Uterus (tissue), 4 donors: ENCODE data around the gene BIRC5. TPM values are rescaled to one million over a fixed set of nuclear protein-coding genes. Genes with fewer than 3 reads are reported as not detected.

Experiments used
- DNase-seq, 2 donors: peaks; one replicate each; pipeline ENCODE4 v3.0.0-alpha.2; 2019 to 2020
- H3K27ac ChIP-seq, 2 donors: fragments of 200-600 bp; sonication (generic); 1 replicate in 1 of 2; 2 replicates in 1 of 2; pipeline ENCODE4 v1.5.1; 2016 to 2018
- H3K27me3 ChIP-seq, 2 donors: fragments of 200-600 bp; sonication (generic); one replicate each; pipeline ENCODE4 v1.5.1; 2018 to 2019; ENCODE audit warnings: control low read depth in 1 of 2
- H3K36me3 ChIP-seq, 2 donors: fragments of 200-600 bp; sonication (generic); one replicate each; pipeline ENCODE4 v1.5.1; 2019; ENCODE audit warnings: control low read depth in 1 of 2
- H3K4me1 ChIP-seq, 2 donors: fragments of 200-600 bp; sonication (generic); one replicate each; pipeline ENCODE4 v1.5.1; 2018 to 2019; ENCODE audit warnings: control low read depth in 1 of 2
- H3K4me3 ChIP-seq, 2 donors: fragments of 200-600 bp; sonication (generic); 1 replicate in 1 of 2; 2 replicates in 1 of 2; pipeline ENCODE4 v1.5.1; 2018 to 2019; ENCODE audit warnings: mild to moderate bottlenecking in 1 of 2
- H3K9me3 ChIP-seq, 2 donors: fragments of 200-600 bp; sonication (generic); one replicate each; pipeline ENCODE4 v1.5.1; 2019; ENCODE audit warnings: control low read depth in 1 of 2
- CTCF ChIP-seq, 4 experiments: fragments of 200-600 bp in 2 of 4; fragments of 450-650 bp in 2 of 4; sonication (generic) in 2 of 4; IDR thresholded peaks; one replicate each; pipeline ENCODE4 v1.5.1; 2016 to 2019; ENCODE audit warnings: antibody characterized with exemption in 4 of 4, mild to moderate bottlenecking in 2 of 4, moderate library complexity in 1 of 4
- POLR2A ChIP-seq, 2 donors: fragments of 450-650 bp; IDR thresholded peaks; one replicate each; pipeline ENCODE4 v1.6.1; 2016; ENCODE audit warnings: antibody characterized with exemption in 2 of 2, mild to moderate bottlenecking in 1 of 2, moderate library complexity in 1 of 2
- intact Hi-C: fragments of 100-400 bp; cut with DNase I; formaldehyde crosslinking; loops from one replicate; pipeline ENCODE4 v1.15.1; 2023; ENCODE audit warnings: low total_unique reads
- total RNA-seq, 4 donors: library from RNA; depleted of rRNA in 3 of 4; stranded (reverse); fragments of >200 nt in 3 of 4; gene quantifications; one replicate each; pipeline versions ENCODE4 v1.1.0 to v1.2.4, GENCODE V29; 2014 to 2023
- donor health status: DM: yes; HTN: yes; CAD: no.

The BIRC5 gene
- total RNA-seq, 4 donors from 2014 or later, result 26.3 to 29.7 TPM; not detected in 2

GRCh38 chr17:78228176-78228575 lies 14.1 kb downstream of the BIRC5 start:
- H3K27ac ChIP-seq, result no peak overlapping the region
- H3K27me3 ChIP-seq, result peaks cover 0 to 7% of the 10 kb centered on the region in 2 donors
- H3K4me3 ChIP-seq, result no peak overlapping the region
- H3K4me1 ChIP-seq, result no peaks in the 10 kb centered on the region
- DNase-seq, result no peak
- TF ChIP-seq POLR2A (IDR thresholded peaks at IDR 0.05), result no peak
- TF ChIP-seq CTCF (IDR thresholded peaks at IDR 0.05), result no peak
- no peaks in the 10 kb centered on the region for H3K36me3 ChIP-seq
- H3K9me3 ChIP-seq, result no peaks in the 10 kb centered on the region
- intact Hi-C loops, result no loop called here

- Histone ChIP-seq H3K9me3 (no peaks in the 10 kb centered on the region), H3K4me1 (no peaks in the 10 kb centered on the region), H3K27ac (no peak overlapping the region), H3K27me3 (peaks cover 0 to 7% of the 10 kb centered on the region in 2 donors), H3K36me3 (no peaks in the 10 kb centered on the region), H3K4me3 (no peak overlapping the region)
- intact Hi-C loops, result no loop called here
- DNase-seq, result no peak
- no peak for TF ChIP-seq POLR2A (IDR thresholded peaks at IDR 0.05)
Observed at GRCh38 chr17:78230252-78230962, 16.4 kb downstream of the BIRC5 start.

- H3K36me3 ChIP-seq, result no peaks in the 10 kb centered on the region
- no peaks in the 10 kb centered on the region for H3K9me3 ChIP-seq
- TF ChIP-seq POLR2A (IDR thresholded peaks at IDR 0.05) (no peak), CTCF (IDR thresholded peaks at IDR 0.05) (no peak)
- DNase-seq, result no peak
- H3K27ac ChIP-seq, result no peak within 1 kb of the TSS
- intact Hi-C loops, result no loop called here
- H3K4me3 ChIP-seq, result no peak within 1 kb of the TSS
- H3K4me1 ChIP-seq, result no peaks in the 10 kb centered on the region
- H3K27me3 ChIP-seq, result peaks cover 0 to 7% of the 10 kb centered on the region in 2 donors
Observed at GRCh38 chr17:78230996-78231935, 17.2 kb downstream of the BIRC5 start, which contains the start of gene TMEM235. TSS of gene TMEM235 (plus strand) at chr17:78231631. CDS start at chr17:78232024, 393 bp downstream.

GRCh38 chr17:78231991-78232858 lies 18.2 kb downstream of the BIRC5 start:
- H3K36me3 ChIP-seq, result no peaks in the 10 kb centered on the region
- no peaks in the 10 kb centered on the region for H3K4me1 ChIP-seq
- no peak overlapping the region for H3K27ac ChIP-seq
- no peak overlapping the region for H3K4me3 ChIP-seq
- no peak for TF ChIP-seq POLR2A (IDR thresholded peaks at IDR 0.05)
- no peak for TF ChIP-seq CTCF (IDR thresholded peaks at IDR 0.05)
- H3K9me3 ChIP-seq, result no peaks in the 10 kb centered on the region
- H3K27me3 ChIP-seq, result peaks cover 0 to 7% of the 10 kb centered on the region in 2 donors
- intact Hi-C loops, result no loop called here
- no peak for DNase-seq

GRCh38 chr17:78232859-78233173 lies 18.8 kb downstream of the BIRC5 start:
- Histone ChIP-seq H3K4me3 (no peak overlapping the region), H3K27me3 (peaks cover 0 to 7% of the 10 kb centered on the region in 2 donors), H3K36me3 (no peaks in the 10 kb centered on the region), H3K4me1 (no peaks in the 10 kb centered on the region), H3K9me3 (no peaks in the 10 kb centered on the region), H3K27ac (no peak overlapping the region)
- TF ChIP-seq CTCF (IDR thresholded peaks at IDR 0.05) (no peak), POLR2A (IDR thresholded peaks at IDR 0.05) (no peak)
- DNase-seq, result no peak
- intact Hi-C loops, result no loop called here
